HT-29 (cell line): Measurements from ENCODE around the gene ITGBL1. TPM values are rescaled to one million over a fixed set of nuclear protein-coding genes. Genes with fewer than 3 reads are reported as not detected.

Source experiments
- DNase-seq: peaks from one replicate; pipeline ENCODE4 v3.0.0-alpha.2; 2015; ENCODE audit warnings: low spot score
- total RNA-seq: library from RNA; depleted of rRNA; stranded (reverse); fragments of >200 nt; shearing (Covaris generic); gene quantifications from 2 replicates; pipeline ENCODE4 v1.2.3, GENCODE V29; 2014

Gene ITGBL1
- total RNA-seq, 1 experiment from 2014 or later: not detected

DNA sequence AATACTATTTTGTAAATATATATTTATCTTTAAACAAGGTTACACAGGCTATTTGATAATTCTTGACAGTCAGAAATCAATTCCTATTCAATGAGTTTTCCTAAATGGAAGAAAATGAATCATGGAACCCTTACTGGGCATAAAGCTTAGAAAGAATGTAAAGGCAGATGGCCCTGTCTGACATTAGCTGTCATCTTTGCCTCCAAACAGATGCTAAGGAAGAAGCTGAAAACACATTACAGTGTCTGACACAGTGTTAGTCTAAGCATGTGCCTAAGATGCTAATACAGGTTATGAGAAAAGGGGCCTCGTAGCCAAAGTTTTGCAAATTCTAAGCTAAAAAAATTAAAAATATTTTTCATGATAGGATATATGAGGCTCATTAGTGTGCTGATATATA is 112.8 kb downstream of the ITGBL1 start:
- DNase-seq: no peak

DNA sequence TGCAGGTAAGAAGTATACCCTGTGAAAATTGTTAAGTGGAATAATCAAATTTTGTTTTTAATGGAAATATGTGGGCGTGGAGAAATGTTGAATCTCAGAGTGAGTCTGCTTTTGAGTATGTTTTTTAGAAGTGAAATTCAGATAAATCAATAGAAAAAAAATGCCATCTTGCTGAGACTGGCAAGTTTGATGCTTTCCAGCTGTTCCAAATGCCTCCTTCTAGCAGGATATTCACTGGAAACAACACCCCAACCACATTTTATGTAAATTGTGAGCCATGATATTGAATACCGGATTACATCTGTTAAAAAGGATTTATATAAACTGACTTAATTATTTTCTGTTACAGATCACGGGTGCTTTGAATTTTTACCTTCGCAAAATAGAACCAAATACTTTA is 115.4 kb downstream of the ITGBL1 start:
- DNase-seq: no peak

DNA sequence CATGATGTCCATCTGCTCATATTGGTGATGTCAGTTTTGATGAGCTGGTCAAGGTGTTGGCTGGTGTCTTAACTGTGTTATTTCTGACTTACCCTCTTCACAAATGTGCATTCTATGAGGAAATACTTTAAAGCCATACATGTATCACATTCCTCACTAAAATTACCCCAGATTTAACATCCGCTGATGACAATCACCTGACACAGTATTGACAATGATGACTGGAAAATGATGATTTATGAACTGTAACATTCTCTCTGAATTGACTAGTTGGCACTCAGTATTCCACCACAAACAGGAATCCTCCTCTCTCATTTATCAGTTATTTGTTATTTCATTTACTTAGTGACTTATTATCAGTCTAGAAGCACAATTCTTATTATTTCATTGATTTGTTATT is 117.3 kb downstream of the ITGBL1 start:
- no peak for DNase-seq

DNA sequence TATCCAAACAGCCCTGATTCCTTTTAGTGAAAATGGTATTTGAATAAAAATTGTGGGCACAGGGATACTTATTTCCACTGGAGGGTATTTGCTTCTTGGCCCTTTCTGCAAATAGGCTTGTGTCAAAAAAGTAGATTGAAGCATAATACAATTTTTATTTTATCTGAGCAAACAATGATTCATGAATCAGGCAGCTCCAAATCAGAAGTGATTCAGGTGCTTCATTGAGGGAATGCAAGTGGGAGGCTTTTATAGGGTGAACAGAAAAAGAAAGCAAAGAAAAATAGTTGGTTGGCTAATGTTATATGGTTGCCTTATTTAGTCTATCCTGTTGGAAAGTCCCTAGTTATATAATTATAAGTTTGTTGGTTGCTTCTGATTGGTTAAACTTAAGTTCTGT is 117.9 kb downstream of the ITGBL1 start:
- no peak for DNase-seq

DNA sequence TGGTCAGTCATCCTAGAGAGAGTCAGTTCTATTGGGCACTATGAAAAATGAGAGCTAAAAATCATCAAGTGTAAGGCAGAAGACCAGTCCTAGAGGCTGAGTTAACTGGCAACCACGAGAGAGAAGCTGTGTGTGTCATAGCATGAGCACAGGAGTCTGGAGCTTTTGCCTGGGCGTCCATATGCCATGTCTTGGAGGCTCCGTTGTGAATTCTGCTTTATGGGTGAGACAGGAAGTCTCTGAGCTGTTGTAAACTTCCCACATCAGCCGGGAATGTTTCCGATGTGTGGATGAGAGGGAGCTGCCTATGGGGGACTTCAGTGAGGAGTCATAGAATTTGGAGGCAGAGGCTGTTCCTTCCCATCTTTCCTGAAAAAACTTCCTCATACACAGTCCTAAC is 120.0 kb downstream of the ITGBL1 start:
- DNase-seq: no peak

DNA sequence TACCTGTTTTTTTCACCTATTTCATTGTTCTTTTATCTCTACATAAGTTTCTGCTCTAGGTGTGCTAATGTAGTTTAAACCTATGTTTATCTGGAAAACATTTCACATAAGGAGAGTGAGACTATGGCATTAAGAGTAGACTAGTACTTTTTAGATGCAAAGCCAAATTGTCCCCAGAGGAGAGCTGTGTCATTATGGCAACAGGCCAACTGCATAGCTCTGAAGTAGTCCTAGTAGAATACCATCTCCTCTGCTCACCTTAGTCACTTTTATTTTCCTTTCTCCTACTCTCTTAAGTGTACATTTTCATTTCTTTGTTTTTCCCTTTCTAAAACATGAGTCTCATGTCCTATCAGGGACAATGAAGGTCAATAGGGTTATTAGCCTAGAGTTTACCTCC is 123.1 kb downstream of the ITGBL1 start:
- DNase-seq: no peak

DNA sequence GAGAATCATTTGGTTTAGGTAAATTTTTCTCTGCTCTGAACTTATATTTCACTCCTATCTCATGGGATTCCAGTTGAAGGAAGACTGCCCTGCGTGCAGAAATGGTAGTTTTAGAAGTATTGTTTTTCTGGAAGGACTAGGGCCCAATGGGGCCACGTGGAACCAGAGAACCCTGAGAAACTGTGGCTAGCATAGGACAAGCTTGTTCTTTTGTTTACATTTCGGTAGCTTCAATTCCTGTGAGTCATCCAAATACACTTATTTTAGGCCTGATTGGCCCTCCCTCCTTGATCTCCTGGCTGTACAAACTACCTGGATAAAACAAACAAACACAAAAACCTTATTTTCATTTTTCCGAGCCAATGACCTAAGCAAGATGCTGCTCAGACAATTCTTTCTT is 124.0 kb downstream of the ITGBL1 start:
- DNase-seq: peak; percentile 17

DNA sequence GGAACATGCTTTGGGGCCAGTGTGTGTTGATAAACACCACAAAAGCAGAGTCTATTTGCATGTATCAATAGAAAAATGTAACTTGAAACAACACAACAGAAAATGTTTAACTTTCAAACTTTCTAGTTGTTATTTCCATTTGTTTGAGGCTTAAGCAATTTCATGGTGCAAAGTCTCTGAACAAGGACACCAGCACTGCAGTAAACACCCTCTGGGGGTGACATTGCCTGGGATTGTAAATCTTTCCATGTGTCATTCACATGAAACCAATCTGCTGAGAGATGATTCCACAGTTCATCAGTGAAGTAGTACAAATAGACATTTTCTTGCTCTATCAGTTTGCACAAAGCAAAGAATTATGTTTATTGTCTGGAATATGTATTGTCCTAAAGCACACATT is 124.5 kb downstream of the ITGBL1 start:
- no peak for DNase-seq

DNA sequence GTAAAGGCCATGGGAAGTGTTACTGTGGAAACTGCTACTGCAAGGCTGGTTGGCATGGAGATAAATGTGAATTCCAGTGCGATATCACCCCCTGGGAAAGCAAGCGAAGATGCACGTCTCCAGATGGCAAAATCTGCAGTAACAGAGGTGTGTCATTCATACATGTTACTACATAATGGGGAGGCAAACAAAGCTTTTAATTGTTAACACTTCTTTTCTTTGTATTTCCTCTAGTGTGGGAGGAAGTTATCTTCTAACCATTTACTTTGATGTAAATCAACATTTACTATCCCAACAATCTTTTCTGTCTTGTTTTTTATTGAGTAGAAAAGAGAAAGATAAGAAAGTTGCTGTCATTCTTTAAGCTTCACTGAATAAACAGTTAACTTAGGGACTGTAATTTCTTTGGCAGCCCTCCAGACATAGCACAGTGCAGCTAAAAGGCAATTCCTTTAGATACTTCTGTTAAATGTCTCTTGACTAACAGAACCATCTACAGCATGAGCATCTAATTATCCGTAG is 126.9 kb downstream of the ITGBL1 start:
- DNase-seq: peak; percentile 43

DNA sequence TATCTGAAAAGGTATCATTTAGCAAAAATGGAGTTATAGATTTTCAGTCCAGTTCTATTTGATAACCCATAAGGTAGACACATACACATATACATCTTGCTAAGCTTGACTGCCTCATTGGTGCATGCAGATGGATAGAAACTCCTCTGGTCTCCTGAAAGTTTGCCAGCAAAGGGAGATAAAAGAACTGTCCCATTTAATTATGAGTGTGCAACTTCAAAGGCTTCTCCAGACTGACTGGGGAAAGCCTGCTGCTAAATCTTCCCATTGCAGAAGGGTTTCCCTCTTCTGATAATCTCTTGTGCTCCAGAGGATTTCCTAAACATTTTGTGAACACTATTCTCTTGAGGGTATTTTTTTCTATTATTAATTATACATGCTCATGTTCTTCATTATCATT is 131.9 kb downstream of the ITGBL1 start:
- DNase-seq: no peak

DNA sequence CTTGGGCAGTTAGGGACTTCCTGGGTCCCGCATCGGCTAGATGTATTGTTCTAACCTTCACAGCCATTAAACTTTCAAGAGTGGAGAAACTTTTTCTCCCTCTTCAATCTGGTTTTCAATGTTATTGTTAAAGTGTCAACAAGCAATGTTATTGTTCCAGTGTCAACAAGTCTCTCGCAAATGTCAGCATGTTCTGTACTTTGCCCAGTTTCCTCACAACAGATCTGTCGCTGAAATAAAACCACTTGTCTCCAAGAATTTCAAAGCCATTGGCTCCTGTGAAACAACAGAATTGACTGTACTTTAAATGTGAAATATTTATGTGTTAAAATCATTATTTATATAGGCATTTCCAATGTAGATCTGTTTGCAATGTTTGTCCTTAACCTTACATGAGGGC is 138.0 kb downstream of the ITGBL1 start:
- no peak for DNase-seq

DNA sequence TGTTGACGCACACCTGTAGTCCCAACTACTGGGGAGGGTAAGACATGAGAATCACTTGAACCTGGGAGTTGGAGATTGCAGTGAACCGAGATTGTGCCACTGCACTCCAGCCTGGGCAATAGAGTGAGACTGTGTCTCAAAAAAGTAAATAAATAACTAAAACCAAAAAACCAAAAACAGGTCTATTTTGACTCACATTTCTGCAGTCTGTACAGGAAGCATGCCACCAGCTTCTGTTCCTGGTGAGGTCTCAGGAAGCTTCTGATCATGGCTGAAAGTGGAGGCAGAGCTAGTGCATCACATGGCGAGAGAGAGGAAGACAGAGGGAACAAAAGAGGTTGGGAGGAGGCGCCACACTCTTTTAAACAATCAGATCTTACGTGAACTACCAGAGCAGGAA is 142.5 kb downstream of the ITGBL1 start:
- DNase-seq: no peak

DNA sequence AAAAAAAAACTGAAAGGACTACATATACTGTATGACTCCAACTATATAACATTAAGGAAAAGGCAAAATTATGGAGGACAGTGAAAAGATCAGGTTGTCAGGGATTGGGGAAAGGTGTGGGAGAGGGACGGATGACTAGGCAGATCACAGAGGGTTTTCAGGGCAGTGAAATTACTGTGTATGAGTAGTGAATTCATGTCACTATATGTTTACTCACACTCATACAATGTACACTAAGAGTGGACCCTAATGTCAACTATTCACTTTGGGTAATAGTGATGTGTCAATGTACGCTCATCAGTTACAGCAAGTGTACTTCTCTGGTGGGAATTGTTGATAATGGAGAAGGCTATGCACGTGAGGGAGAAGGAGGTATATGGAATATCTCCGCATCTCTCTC is 144.3 kb downstream of the ITGBL1 start:
- DNase-seq: no peak

DNA sequence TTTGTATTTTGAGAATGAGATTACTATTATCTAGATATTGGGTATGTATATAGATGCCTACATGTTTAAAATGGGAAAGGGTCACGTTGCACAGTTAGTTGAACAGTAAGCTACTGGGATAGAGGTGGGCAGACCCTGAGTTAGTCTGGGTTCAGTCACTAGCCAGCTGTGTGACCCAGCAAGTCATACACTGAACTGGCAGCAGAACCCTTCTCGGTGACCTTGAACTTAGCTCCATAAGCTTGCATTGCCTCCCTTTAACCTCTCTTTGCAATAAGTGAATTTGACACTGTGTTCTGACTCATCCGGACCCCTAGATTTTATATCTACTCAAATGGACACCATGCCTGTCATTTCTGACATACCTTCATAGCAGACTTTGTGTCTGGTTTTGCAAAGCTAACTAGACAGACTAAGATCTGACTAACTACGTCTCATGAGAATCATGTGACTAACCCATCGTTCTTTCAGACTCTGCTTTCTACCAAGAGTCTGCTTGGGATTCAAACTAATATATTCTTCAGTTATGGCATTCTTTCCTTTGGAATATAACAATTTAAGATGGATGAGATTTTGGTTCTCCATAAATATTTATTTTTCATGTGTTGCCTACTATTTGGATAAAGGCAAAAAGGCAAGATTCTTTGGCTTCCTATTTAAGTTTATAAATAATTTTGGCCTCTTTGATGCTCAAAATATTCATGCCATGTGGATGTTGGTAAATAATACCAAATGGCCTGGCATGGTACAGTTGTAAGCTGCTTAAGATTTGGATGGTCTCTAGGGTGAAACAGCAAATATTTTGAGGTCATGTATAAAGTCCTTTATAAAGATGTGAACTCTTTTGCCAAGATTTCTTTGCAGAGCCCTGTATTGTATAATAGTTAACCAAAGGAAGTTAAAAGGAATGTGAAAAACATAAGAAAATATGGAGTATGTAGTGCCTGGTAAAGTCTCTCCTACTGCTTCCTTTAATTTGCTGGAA is 159.3 kb downstream of the ITGBL1 start:
- no peak for DNase-seq

DNA sequence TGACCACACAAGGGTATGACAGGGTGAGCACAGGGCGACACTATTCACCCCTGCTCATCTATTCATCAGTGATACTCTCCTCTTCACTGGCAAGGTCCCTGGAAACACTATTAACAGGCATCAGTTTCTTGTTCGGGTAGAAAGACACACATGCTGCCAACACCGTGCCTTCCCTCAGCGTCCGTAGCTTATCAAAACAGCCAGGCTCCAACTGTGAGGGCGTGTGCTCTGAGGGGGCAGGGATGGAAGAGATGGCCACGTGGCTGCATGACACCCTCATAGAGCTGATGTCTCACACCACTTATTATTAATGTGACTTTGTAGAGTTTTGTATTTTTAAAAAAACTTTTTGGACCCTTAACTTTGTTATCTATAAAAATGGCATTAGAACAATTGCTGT is 160.3 kb downstream of the ITGBL1 start:
- no peak for DNase-seq

DNA sequence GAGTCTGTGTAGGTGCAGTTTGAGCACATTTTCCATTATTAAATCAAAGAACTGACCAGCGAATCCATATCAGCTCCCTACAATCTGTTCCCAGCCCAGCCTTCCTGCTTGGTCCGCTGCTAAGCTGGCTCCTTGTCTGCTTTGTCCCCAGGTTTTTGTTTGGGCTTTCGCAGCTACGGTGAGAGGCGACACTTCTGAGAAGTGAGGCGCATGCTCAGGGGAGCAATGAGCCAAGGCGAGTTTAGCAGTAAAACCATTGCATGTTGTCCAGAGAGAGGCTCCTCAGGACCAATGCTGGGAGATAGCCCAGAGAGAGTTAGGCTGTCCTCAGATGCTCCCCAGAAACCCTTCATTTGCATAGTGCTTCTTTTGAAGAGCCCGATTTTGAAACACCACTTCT is 162.0 kb downstream of the ITGBL1 start:
- no peak for DNase-seq

DNA sequence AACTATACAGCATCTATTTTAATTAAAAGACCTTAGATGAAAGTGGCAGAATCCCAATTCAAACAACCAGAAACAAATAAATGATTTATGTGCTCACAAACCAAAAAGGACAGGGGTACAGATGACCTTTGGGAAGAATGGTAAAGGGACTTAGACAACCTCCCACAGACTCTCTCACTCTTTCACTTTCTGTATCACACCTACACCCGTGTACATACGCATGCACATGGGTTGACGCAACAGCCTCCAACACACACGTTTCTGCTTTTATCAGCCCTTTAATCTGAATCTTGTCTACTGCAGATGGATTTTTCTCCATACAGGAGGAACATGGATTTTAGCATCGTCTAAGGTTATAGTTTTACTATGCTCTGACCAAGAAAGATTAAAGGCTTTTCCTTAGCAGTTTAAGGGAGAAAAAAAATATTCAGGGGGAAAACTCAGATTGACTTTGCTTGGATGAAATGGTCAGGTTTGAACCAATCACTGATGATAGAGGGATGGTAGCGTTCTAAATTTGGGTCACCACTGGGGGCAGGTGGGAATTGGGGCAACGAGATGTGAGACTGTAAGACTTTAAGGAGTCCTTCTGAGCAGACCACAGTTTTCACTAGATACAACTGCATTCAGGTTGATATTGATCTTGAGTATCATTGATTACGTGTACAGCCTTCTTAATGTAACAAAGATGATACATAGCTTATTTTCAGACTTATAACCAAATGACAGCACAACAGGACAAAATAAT is 166.1 kb downstream of the ITGBL1 start:
- DNase-seq: no peak

DNA sequence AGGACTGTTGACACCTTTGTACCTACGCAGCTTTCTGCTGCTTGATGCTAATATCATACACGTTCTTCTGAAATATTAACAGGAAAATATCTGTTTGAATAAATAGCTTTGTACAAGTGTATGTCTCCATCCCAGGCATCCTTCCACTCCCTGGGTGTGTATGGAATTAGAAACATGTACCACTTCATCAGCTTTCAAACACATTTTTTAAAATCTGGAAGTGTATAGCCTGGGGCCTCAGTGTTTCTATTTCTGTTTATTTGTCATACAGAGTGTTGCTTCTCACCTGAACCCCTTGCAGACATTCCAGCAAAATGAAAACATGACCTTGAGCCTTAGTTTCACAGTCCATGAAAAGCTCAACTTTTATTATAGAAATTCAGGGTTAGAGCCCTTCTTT is 168.6 kb downstream of the ITGBL1 start:
- DNase-seq: no peak

DNA sequence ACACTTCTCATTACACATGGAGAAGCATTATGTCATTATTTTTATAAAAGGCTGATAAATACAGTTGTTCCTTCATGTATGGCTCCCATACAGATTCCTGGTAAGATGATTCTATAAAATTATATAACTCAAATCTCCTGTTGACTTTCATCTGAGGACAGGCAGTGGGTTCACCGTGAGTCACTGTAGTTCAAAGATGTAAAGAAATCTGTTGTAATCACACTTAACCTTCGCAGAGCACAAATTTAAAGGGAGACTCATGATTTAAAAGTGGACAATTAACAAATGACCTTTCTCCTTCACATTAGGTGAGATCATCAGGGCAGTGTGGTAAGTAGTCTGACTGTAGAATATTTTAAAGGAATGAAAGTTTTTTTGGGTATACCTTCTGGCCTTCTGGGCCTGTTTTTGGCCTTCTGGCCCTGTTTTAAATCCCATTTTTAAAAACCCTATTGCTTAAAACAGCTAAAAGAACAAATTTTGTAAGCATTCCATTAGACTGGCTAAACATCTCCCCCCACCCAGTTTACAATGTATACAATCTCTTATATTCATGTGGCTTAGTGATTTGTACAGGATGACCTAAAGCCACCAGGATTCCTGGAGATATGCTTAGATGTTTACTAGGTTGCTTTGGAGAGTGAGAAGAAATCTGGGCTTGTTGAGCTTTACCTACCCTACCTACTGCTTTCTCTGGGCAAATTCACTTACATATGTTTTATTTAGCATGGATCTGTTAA is 171.2 kb downstream of the ITGBL1 start:
- DNase-seq: peak; percentile 19

DNA sequence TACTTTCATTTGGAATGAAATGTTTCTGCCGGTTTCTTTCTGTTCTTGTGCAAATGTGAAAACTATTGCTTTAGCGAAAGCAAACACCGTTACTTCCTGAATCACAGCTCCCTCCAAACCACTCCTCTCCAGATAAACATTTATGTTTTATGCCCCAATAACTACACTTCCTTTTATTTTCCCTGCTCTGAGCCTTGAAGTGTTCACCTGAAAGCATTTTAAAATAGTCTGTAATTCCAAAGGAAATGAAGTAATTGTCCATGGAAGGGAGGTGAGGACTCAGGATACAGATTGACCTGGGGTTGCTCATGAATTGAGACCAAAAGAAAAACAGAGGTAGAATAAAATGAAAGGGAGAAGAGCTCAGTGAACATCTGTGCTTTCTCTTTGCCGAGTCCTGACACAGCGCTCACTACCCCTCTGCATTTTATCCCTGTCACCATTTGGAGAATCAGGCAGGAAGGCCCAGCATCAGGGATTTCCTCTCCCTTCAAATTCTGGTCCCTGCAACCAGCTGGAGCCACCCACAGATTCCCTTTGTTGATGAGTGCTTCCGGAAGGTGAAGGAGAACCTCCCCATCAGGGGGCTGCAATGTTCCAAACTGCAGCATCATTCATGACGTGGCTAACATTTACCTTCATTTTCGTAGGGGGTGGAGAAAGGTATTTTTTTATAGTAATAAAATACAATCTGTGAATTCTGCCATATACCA is 171.9 kb downstream of the ITGBL1 start:
- peak; percentile 8 for DNase-seq

DNA sequence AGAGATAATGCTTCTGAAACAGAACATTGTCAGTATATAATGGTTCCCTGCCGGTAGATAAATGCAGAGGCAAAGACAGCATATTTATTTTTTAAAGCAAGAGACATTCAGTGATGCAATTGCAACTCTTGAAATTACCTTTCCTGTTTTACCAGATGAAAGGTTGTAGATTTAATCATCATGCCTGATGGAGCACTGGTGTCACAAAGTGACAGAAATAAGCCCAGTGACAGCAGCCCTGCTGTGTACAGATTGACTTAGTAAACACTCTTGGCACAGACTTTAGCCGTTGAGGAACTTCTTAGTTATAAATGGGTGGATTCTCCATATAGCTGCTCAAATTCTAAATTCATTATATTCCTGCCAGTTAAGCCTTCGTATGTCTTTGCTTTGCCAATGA is 172.5 kb downstream of the ITGBL1 start:
- DNase-seq: peak; percentile 32
